Lung (tissue), 12 donors: ENCODE data around the gene CCL3. TPM values are rescaled to one million over a fixed set of nuclear protein-coding genes. Genes with fewer than 3 reads are reported as not detected.
"Not testable (repeated sequence)": the region's sequence is repeated elsewhere in the genome, so short reads cannot be mapped to it uniquely, and the experiment has no call there.

ENCODE experiments used
- ATAC-seq: fragments of 200-7000 bp; cut with Tn5 transposase; one replicate; pipeline ENCODE4 v1.9.1; 2020; ENCODE audit warnings: moderate number of reproducible peaks; ENCODE audit not compliant: insufficient read depth, low FRiP score
- DNase-seq, 3 donors: peaks; one replicate each; pipeline ENCODE4 v3.0.0-alpha.2; 2013 to 2017
- H3K27ac ChIP-seq, 2 donors: one replicate each; pipeline ENCODE4 v1.5.1; 2013; ENCODE audit warnings: mild to moderate bottlenecking in 2 of 2, moderate library complexity in 2 of 2, control low read depth in 1 of 2, inconsistent platforms in 1 of 2, low read depth in 1 of 2, low read length in 1 of 2
- H3K27me3 ChIP-seq, 3 donors: one replicate each; pipeline ENCODE4 v1.5.1; 2013; ENCODE audit warnings: low read length in 2 of 3; ENCODE audit not compliant: control insufficient read depth in 3 of 3, insufficient read depth in 3 of 3
- H3K36me3 ChIP-seq, 4 donors: one replicate each; pipeline ENCODE4 v1.5.1; 2013; ENCODE audit warnings: low read length in 4 of 4, mild to moderate bottlenecking in 1 of 4, moderate library complexity in 1 of 4; ENCODE audit not compliant: control insufficient read depth in 4 of 4, insufficient read depth in 4 of 4
- H3K4me1 ChIP-seq, 5 donors: one replicate each; pipeline ENCODE4 v1.5.1; 2013; ENCODE audit warnings: low read length in 5 of 5, mild to moderate bottlenecking in 2 of 5, moderate library complexity in 1 of 5; ENCODE audit not compliant: control insufficient read depth in 5 of 5, insufficient read depth in 5 of 5
- H3K4me3 ChIP-seq: one replicate; pipeline ENCODE4 v1.5.1; 2013; ENCODE audit warnings: mild to moderate bottlenecking, control low read depth, moderate library complexity
- H3K9ac ChIP-seq, 2 donors: one replicate each; pipeline ENCODE4 v1.5.1; 2013; ENCODE audit warnings: low read length in 2 of 2, control low read depth in 1 of 2; ENCODE audit not compliant: insufficient read depth in 1 of 2
- H3K9me3 ChIP-seq, 4 donors: one replicate each; pipeline ENCODE4 v1.5.1; 2013; ENCODE audit warnings: low read length in 3 of 4, mild to moderate bottlenecking in 1 of 4, moderate library complexity in 1 of 4; ENCODE audit not compliant: control insufficient read depth in 4 of 4, insufficient read depth in 3 of 4
- CTCF ChIP-seq: IDR thresholded peaks from 2 replicates; pipeline ENCODE4 v1.5.1; 2012; ENCODE audit warnings: mild to moderate bottlenecking; ENCODE audit errors: control extremely low read depth, extremely low read depth
- WGBS, 2 donors: extraction: QIAGEN DNeasy Blood & Tissue Kit; methylation state at CpG; one replicate each; pipeline ENCODE4 v1.1.7; 2013; 5-methylcytosine and 5-hydroxymethylcytosine counted together
- polyA plus RNA-seq, 2 donors: library from polyadenylated mRNA; stranded (reverse); fragments of 200-250 nt; gene quantifications; one replicate each; pipeline ENCODE4 v1.2.1, GENCODE V29; 2013
- total RNA-seq, 2 donors: library from RNA; depleted of rRNA in 1 of 2; stranded (reverse); fragments of >200 nt in 1 of 2; gene quantifications; one replicate each; pipeline ENCODE4 v1.2.1, GENCODE V29; 2014 to 2021
- donor health status: control.
- donor health status: control.
- donor health status: Bipolar disorder and iron deficiency.
- donor health status: healthy.
- donor health status: DM: yes; HTN: yes; CAD: no.

The CCL3 gene
- total and polyA plus RNA-seq, 4 donors: 7.8 to 526 (median 23.9) TPM

- no peaks in the 10 kb centered on the region for H3K9me3 ChIP-seq
- no peaks in the 10 kb centered on the region for H3K4me1 ChIP-seq
- DNase-seq (no peak), ATAC-seq (no peak)
- H3K9ac ChIP-seq: no peak overlapping the region
- no peak overlapping the region for H3K27ac ChIP-seq
- H3K27me3 ChIP-seq: peaks cover 0 to 4% (median 0%) of the 10 kb centered on the region in 3 donors
- H3K36me3 ChIP-seq: no peaks in the 10 kb centered on the region
- no peak for TF ChIP-seq CTCF
- H3K4me3 ChIP-seq: no peak overlapping the region
- WGBS, 2 donors: 62 to 80% methylated on average over 5 of the region's 5 CpGs
Observed at GRCh38 chr17:36105781-36106492, 16.0 kb upstream of the CCL3 start.

DNA sequence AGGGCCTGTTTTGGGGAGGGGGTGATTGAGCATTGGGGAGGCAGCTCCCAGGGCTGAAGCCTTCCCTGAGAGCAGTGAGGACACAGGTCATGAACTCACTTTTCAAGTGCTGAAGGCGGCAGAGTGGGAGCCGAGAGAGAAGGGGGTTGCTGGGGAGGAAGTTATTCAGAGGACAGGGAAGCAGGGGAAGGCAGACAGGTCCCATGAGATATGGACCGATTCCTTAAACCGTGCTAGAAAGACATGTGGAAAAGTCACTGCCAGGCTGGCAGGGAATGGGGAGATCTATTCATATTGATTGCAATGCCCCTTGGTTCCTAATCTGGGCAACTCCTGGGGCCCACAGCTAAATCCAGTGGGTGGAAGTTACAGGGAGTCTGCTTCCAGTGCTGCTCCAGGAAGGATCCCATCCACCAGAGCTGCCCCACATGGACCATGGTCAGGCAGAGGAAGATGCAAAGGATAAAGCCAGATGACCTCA is 14.8 kb upstream of the CCL3 start:
- Histone ChIP-seq H3K4me1 (no peaks in the 10 kb centered on the region), H3K9me3 (no peaks in the 10 kb centered on the region), H3K36me3 (no peaks in the 10 kb centered on the region), H3K27ac (peak overlapping the region in 1 of 2 donors; percentile 11), H3K9ac (no peak overlapping the region), H3K4me3 (no peak overlapping the region), H3K27me3 (peaks cover 0 to 4% (median 0%) of the 10 kb centered on the region in 3 donors)
- WGBS, 2 donors: 22 to 32% methylated on average over 4 of the region's 4 CpGs
- ATAC-seq (no peak), DNase-seq (no peak)
- no peak for TF ChIP-seq CTCF

GRCh38 chr17:36104246-36104645 is 14.3 kb upstream of the CCL3 start:
- DNase-seq, H3K36me3 ChIP-seq, ATAC-seq, H3K27me3 ChIP-seq, H3K9me3 ChIP-seq, H3K4me1 ChIP-seq, H3K27ac ChIP-seq, H3K9ac ChIP-seq, H3K4me3 ChIP-seq: not testable (repeated sequence)
- WGBS, 2 donors: 51 to 69% methylated on average over 3 to 7 of the region's 7 CpGs

DNA sequence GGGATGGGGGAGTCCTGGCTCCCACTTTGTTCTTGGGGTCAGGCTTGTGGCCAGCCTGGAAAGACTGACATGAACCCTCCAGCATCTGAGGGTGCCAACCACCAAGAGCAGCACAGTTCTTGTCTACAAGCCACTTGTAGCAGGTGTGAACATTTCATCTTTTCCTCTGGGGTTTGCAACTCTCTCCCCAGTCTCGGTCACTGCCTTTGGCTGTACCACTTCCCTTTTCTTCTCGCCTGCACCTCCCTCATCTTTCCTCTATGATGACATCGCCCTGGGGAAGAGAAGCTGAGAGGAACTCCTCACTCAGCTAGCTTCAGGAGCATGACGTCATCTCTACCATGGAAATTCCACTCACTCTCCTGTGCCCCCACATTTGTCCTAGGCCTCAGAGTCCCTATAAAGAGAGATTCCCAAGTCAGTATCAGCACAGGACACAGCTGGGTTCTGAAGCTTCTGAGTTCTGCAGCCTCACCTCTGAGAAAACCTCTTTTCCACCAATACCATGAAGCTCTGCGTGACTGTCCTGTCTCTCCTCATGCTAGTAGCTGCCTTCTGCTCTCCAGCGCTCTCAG is 13.5 kb upstream of the CCL3 start, which contains the start of gene CCL4:
TSS of gene CCL4 (plus strand) at position 427 of the 575 bp plus-strand sequence. CDS start at position 506, 79 bp downstream.
- DNase-seq, H3K9ac ChIP-seq, H3K36me3 ChIP-seq, H3K27me3 ChIP-seq, H3K9me3 ChIP-seq, H3K4me3 ChIP-seq, H3K4me1 ChIP-seq: not testable (repeated sequence)
- H3K27ac ChIP-seq: peak within 1 kb of the TSS in 1 of 2 donors; percentile 11
- ATAC-seq: peak; percentile 72
- 35 to 62% methylated on average over 6 of the region's 6 CpGs for WGBS, 2 donors

- H3K36me3 ChIP-seq, H3K4me1 ChIP-seq, H3K27me3 ChIP-seq, H3K4me3 ChIP-seq, H3K9ac ChIP-seq, ATAC-seq, H3K9me3 ChIP-seq, H3K27ac ChIP-seq, DNase-seq: not testable (repeated sequence)
- 86 to 100% methylated on average over 1 of the region's 1 CpG for WGBS, 2 donors
Observed at GRCh38 chr17:36099004-36099403, 9.1 kb upstream of the CCL3 start.
